Anterior cingulate cortex (tissue), 58 donors: ENCODE results near the gene HSP90AB1.

Experiments used
- DNase-seq, 58 donors: peaks; one replicate each; lab custom pipeline; 2025; lab: John Stamatoyannopoulos, UW

Gene HSP90AB1

DNA sequence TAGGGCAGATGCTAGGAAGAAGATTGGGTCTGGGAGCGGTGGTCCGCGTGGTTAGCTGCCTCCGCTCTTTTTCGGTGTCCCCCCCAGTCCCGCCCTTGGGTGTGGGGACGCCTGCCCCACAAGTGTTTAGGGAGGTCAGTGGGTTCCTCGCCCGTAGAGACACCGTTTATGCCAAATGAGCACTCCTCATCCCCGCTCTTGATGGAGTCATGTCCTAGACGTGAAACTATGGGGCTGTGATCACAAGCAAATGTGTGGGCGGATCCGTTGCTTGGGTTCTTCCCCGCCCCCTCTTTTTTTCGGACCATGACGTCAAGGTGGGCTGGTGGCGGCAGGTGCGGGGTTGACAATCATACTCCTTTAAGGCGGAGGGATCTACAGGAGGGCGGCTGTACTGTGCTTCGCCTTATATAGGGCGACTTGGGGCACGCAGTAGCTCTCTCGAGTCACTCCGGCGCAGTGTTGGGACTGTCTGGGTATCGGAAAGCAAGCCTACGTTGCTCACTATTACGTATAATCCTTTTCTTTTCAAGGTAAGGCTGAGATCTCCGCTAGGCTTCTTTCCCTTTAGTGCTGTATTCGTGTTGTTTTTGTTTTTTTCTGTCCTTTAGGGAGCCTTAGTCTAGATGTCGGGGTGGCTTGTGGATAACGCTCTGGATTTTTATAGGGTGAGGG lies at the start of gene HSP90AB1:
HSP90AB1 (plus strand) TSS at position 439 of the 675 bp plus-strand sequence. CDS start 1,529 bp downstream, outside the sequence.
- DNase-seq = peak; percentile 55 to 96 (median 90)

DNA sequence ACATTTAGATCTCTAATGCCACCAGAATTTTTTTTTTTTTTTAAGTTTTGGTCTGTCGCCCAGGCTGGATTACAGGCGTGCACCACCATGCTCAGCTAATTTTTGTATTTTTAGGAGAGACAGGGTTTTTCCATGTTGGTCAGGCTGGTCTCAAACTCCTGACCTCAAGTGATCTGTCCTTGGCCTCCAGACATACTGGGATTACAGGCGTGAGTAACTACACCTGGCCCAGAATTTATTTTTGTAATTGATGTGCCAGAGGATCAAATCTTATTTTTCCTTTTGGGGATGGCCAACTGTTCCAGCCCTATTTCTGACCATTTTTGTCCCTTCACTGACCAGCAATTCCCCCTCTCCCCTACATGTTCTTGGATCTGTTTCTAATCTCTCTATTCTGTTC lies 48.2 kb upstream of the HSP90AB1 start:
- DNase-seq = no peak

DNA sequence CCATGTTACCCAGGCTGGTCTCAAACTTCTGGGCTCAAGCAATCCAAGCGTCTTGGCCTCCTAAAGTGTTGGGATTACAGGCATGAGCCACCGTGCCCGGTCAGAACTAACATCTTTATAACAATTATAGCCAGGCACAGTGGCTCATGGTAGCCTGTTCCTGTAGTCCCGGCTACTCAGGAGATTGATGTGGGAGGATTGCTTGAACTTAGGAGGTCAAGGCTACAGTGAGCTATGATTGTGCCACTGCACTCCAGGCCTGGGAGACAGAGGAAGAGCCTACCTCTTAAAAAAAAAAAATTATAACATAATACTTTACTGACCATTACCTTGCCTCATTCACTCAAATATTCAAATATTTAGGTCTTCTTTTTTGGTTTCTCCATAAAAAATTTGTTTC lies 47.0 kb upstream of the HSP90AB1 start:
- DNase-seq = no peak

DNA sequence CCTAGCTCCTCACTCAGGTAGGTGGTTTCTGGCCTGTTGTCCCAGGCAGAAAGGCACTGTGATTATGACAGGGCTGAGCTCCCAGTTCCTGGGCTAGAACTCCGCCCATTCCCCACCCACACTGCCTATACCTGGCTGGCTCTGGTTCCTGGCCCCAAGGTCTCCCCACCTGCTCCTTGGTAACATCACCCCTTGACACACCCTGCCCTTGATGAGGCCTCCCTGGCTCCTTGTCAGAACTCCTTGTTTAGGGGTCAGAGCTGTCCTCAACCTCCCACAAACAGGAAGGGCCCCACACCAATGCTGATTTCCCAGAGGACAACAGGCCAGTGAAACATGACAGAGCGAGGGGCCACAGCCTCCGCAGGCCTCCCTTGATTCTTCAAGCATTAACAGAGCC lies 45.7 kb upstream of the HSP90AB1 start:
- no peak for DNase-seq

DNA sequence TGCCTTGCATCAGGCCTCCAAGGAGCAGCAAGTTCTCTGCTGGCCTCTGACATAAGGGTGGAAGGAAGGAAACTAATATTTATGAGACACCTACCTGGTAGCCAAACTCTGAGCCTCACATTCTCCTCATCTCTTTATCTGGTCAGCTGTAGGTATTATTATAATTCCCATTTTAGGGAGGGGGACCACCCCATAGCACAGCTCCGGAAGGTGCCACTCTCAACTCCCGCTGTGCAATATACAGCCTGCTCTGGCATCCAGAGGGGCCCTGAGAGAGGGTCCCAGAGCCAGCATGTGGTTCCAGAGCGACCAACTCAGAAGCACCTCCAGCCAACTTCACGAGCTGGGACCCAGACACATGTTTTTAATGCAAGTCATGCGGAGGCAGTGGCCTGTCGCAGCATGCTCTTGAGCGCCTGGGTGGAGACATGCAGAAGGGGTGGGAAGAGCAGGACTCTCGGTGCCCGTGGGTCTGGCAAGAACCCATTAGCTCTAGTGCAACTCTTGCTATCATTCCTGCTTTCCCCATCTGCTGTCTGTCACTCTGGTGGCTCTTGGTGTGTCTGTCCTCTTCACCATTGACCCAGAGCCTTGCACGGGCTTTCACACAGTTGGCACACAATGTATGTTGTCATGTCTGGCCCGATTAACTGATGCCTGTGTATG lies 45.1 kb upstream of the HSP90AB1 start:
- no peak for DNase-seq

DNA sequence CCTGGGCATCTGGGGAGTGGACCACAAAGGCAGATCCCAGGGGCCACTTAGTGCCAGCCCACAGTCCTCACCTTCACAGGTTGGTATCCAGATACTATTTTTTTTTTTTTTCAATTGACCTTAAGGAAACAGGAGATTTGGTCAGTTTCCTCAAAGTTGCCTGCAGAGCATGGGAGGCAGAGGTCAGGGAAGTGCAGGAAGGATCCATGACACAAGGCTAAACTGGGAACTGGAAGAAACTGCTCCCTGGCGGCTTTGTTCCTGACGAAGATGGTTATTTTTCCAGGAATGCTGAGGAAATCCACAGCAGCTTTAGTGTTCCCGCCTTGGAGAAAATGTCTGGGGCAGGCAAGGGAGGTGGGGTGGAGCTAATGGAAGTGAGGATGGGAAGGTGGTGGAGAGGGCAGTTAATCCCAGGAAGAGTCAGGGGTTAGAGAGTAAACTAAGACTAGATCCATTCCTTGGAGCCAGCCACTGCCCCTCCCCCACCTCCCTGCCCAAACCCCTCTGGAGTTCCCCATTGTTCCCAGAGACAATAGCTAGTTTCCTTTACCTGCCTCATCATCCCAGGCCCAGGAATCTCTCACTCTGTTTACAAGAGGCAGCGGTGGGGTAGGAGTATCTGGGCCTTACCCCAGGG lies 44.4 kb upstream of the HSP90AB1 start:
- no peak for DNase-seq

DNA sequence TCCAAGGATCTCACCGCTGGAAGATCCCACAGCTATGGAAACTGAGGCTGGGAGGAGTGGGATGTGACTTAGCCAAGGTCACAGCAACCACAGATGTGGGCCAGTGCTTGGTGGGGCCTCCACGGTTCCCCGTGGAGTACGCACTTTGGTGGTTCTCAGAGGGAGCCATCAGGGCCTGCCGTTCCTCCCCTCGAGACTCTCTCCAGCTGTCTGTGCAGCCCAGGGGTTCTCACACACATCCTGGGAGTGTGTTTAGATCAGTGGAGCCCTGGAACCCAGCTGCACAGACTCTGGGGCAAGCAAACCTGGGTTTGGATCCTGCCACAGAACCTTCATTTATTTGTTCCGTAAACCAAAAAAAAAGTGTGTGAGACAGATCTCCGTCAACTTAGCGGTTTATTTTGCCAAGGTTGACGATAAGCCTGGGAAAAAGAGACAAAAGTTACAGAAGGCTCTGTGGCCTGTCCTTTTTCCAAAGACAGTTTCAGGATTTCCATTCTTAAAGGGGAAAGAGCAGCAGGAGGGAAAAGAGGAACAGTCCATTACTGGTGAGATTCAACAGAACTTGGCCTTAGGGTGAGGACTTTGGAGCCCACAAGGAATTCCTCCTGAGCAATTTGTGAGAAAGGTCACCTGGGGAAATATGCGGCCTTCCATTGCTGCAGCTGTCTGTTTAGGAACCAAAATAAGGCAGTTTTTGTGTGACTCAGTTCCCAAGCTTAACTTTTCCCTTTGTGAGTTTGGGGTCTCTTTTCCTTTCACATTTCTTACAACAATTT lies 43.7 kb upstream of the HSP90AB1 start:
- no peak for DNase-seq

DNA sequence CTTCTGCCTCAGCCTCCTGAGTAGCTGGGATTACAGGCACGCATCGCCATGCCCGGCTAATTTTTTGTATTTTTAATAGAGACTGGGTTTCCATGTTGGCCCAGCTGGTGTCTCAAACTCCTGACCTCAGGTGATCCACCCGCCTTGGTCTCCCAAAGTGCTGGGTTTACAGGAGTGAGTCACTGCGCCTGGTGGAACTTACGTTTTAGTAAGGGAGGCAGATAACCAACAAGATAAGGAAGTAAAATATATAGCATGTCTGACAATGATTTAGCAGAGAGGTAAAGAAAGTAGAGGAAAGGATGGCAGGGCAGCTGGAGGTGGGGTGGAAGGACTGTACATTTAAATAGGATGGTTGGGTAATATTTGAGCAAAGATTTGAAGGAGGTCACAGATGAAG lies 42.9 kb upstream of the HSP90AB1 start:
- DNase-seq = no peak

DNA sequence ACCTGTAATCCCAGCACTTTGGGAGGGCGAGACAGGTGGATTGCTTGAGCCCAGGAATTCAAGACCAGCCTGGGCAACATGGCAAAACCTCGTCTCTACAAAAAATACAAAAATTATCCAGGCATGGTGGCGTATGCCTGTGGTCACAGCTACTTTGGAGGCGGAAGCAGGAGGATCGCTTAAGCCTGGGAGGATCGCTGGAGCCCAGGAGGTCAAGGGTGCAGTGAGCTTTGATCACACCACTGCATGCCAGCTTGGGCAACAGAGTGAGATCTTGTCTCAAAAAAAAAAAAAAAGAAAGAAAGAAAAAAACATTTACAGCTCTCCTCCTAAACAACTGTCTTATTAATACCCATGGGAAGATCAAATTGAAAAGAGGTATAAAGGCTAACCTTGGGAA lies 38.9 kb upstream of the HSP90AB1 start:
- no peak for DNase-seq

DNA sequence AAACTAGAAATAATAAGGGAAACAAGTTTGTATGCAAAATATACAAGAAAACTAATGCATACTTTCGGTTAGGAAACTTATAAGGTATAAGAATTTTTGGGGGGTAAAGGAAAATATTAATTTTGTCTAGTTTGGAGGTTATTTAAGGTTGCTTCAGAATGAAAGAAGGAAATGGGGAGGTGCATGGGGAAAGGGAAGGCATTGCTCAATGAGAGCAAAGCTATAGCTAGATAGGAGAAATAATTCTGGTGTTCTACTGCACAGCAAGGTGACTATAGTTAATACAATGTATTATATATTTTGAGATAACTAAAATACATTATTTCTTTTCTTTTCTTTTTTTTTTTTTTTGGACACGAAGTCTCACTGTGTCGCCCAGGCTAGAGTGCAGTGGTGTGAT lies 35.6 kb upstream of the HSP90AB1 start:
- DNase-seq = no peak

DNA sequence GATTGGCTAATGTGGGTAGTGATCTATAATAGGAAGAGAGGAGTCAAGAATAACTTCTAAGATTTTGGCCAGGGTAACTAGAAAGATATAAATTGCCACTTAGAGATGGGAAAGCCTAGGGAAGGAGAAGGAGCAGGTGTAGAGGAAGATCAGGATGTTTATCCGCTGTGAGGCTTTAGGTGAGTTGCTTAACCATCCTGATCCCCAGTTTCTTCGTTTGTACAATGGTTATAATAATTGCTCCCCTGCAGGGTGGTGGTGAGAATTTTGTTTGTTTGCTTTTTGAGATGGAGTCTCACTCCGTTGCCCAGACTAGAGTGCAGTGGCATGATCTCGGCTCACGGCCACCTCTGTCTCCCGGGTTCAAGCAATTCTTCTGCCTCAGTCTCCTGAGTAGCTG lies 32.6 kb upstream of the HSP90AB1 start:
- DNase-seq = no peak

DNA sequence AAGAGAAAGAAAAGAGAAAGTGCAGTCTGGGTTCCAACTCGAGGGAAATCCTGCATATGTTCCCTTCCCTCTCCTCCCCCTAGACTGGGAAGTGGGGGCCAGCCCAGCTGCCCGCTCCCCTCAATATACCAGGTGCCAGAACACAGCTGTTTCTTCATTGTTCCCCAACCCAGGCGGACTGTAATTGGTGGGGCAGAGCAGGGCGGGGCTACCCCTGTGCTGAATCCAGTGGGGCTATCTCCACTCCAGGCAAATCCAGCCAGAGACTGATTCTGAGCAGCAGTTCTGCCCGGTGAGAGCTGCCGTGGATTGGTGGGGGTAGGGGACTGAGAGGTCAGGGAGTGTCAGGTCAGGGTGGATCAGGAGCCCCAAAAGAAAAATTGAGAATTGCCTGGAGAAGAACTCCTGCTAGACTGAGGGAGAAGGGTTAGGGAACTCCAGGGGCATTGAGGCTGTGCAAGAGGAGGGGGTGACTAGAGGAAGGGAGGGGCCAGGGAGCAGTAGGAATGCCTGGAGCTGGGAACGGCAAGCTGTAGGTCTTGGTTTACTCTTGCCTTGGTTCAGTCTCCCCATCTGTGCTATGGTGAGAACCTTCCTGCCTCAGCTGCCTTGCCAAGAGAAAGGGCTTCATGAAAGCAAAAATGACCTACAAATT lies 30.1 kb upstream of the HSP90AB1 start, which contains the start of gene MYMX:
MYMX (plus strand) TSS at position 250 of the 655 bp plus-strand sequence. CDS start 546 bp downstream, outside the sequence.
- DNase-seq = no peak

DNA sequence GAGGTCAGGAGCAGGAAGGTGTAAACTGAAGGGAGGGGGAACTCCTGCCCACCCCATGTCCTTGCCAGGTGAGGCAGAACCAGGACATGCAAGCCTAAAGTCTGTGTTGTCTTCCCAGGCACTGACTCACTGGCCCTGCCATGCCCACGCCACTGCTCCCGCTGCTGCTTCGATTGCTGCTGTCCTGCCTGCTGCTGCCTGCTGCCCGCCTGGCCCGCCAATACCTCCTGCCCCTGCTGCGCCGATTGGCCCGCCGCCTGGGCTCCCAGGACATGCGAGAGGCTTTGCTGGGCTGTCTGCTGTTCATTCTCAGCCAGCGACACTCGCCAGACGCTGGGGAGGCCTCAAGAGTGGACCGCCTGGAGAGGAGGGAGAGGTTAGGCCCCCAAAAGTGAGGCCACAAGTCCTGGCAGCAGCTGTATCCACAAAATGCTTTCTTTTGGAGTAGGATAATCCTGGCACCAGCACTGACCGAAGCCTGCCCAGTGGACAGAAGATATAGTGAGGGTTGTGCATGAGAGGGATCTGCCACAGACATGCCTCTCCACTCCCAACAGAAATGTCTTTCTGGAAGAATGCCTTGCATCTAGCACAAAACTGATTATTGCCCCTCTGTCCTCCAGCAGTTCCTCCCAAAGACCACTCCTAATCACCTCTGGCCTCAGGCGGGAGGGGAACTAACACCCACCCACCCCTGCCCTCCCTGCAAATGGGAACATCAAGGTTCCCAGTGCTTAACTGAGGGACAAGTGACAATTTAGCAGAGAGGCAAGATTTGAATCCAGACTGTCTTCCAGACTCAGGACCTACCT lies 29.4 kb upstream of the HSP90AB1 start:
- peak in 31 of 58 donors; percentile 16 to 66 (median 30) for DNase-seq

DNA sequence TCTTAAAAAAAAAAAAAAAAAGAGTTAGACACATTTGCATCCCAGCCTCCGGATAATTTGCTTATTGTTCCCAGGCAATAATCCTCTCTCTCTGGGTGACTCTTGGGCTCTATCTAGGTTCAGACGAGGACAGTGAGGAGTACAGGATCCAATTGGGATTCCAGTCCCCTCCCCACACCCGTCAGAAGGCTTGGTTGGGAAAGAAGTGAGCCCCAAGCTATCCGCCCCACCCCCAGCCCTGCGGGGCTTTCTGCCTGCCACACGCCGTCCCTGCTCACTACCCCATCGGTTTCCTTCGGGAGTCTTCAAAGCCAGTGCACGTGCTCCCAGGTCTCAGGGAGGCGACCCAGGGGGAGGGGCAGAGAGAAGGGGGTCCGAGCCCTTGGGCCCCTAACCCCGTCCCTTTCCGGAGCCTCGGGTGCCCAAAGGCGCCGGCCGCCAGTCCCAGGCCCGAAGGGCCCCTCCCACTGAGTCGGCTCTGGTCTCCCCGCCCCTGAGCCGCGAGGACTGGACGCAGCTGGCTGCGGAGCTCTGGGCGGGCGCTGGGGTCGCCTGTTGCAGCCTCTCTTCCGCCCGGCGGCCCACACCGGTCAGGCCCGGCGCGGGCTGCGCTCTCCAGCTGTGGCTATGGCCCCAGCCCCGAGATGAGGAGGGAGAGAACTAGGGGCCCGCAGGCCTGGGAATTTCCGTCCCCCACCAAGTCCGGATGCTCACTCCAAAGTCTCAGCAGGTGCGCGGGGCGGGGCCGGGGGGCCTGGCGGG lies 27.7 kb upstream of the HSP90AB1 start:
- peak in 31 of 58 donors; percentile 16 to 66 (median 39) for DNase-seq

DNA sequence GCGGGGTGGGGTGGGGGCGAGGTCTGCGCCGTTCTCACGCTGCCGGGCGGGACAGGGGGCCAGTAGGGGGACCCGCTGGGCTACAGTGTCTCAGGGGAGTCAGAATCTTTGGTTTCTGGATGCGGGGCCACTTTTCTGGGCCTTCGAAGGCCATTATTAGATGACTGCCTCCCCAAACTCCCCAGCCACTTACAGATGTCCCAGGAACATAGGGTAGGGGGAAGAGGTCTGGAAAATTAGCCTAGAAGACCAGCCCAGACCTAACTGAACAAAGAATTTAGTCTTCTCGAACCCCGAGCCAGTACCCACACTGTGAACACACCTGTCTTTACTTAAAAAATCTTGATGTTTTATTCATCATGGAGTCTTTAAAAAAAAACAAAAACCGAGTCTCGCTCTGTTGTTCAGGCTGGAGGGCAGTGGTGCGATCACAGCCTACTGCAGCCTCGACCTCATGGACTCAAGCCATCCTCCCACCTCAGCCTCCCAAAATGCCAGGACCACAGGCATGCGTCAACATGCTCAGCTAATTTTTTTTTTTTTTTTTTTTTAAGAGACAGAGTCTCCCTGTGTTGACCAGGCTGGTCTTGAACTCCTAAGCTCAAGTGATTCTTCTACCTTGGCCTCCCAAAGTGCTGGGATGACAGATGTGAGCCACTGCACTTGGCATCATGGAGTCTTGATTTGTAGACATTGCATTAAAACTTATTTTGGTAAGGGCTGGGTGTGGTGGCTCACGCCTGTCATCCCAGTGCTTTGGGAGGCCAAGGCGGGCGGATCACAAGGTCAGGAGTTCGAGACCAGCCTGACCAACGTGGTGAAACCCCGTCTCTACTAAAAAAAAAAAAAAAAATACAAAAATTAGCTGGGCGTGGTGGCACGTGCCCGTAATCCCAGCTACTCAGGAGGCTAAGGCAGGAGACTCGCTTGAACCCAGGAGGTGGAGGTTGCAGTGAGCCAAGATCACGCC lies 26.8 kb upstream of the HSP90AB1 start:
- no peak for DNase-seq

DNA sequence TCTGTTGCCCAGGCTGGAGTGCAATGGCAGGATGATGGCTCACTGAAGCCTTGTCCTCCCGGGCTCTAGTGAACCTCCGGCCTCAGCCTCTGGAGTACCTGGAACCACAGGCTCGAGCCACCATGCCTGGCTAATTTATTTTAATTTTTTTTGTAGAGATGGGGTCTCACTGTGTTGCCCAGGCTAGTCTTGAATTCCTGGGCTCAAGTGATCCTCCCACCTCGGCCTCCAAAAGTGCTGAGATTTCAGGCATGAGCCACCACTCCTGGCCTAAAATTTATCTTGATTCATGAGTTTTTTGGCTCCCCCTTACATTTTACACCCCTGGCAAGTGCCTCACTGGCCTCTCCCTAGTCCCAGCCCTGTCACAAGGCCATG lies 26.0 kb upstream of the HSP90AB1 start:
- DNase-seq = no peak

DNA sequence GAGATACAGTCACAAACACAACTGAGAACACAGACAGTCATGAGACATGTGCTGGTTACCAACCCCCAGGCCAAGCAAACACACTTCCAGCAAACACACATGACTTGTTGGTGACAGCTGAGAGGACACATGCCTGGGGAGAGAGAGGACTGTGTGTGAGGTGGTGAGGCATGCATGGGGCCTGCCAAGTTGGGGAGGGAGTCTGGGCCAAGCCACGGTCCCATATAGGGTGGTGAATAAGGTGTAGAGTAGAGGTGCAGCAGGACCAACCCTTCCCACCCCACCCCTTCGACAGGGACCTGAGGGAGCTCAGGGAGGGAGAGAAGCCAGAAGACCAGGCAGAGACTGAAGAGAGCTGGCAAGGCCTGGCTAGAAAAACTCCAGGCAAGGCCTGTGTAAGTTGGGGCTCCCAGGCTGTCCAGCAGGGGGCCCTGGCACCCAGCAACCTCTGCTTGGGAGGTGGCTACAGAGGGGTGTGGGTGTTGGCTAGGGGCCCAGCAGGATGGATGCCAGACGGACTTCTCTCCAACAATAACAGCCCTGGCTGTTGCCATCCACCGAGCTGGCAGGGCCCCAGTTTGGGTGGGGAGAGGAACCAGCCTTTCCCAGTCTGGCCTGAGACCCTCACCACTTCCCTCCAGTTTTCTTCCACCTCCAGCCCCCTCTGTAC lies 25.5 kb upstream of the HSP90AB1 start:
- peak in 53 of 58 donors; percentile 10 to 80 (median 59) for DNase-seq
